ENCODE measurements around the gene LYSMD3.

GRCh38 chr5:90575712-90576111 lies 46.3 kb upstream of the LYSMD3 start:
- TF ChIP-seq CTCF (IDR thresholded peaks at IDR 0.05) = no peak
- no peak for TF ChIP-seq POLR2A (IDR thresholded peaks at IDR 0.05)

All from prostate gland (tissue), 2 donors.